Sigmoid colon (tissue), 4 donors: Measurements from ENCODE around the gene ZNF226.
"Not testable (repeated sequence)": the region's sequence is repeated elsewhere in the genome, so short reads cannot be mapped to it uniquely, and the experiment has no call there.

ENCODE experiments used
- CTCF ChIP-seq, 4 experiments: fragments of 450-650 bp in 3 of 4; fragments of 200-600 bp in 1 of 4; IDR thresholded peaks; one replicate each; pipeline ENCODE4 v1.5.1; 2016 to 2019; ENCODE audit warnings: antibody characterized with exemption in 4 of 4, mild to moderate bottlenecking in 3 of 4, moderate library complexity in 2 of 4
- EP300 ChIP-seq, 4 donors: sonication (generic); formaldehyde crosslinking; IDR thresholded peaks; one replicate each; pipeline ENCODE4 v1.6.1; 2017; ENCODE audit warnings: antibody characterized with exemption in 4 of 4

- TF ChIP-seq CTCF, EP300 (IDR thresholded peaks at IDR 0.05): not testable (repeated sequence)
Observed at GRCh38 chr19:44170660-44171059, 5.8 kb downstream of the ZNF226 start.
